Activated T-helper 1 cell treated with Interleukin-2 at 50 U/mL for 16 hours (primary cell): ENCODE results near the gene PITRM1.
A peak's percentile ranks its signal among the peaks of the same experiment; 100 is the strongest.

ENCODE experiments used
- DNase-seq: peaks from one replicate; pipeline ENCODE4 v3.0.0-alpha.2; 2020; ENCODE audit warnings: low read depth

Gene PITRM1

DNA sequence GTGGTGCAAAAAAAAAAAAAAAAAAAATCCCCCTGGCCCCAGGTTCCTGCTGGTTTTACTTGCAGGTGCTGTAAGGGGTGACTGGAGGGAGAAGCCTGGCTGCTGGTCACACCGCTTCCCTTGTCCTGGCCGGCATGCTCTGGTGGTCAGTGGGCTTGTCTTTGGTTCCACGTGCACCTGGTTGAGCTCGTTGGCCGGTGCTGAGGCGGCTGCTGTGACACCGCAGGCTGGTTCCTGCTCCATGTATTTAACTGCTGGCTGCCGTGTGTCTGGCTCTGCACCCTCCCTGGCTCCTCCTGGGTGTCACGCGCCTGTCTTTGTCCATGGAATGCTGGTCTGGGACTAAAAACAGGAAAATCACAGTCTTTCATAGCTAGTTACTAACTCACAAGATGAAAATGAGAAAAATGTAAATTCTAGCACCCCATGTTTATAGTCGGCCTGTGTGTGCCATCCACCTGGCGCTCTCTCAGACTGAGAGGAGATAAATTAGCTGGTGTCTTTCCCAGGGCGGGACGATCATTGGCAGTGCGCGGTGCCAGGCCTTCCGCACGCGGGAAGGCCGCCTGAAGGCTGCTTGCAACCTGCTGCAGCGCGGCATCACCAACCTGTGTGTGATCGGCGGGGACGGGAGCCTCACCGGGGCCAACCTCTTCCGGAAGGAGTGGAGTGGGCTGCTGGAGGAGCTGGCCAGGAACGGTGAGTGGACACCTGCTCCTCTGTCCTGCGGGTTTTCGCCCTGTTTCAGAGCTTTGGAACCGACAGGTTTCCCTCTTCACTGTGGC, 71.5 kb downstream of the PITRM1 start:
- DNase-seq = no peak

DNA sequence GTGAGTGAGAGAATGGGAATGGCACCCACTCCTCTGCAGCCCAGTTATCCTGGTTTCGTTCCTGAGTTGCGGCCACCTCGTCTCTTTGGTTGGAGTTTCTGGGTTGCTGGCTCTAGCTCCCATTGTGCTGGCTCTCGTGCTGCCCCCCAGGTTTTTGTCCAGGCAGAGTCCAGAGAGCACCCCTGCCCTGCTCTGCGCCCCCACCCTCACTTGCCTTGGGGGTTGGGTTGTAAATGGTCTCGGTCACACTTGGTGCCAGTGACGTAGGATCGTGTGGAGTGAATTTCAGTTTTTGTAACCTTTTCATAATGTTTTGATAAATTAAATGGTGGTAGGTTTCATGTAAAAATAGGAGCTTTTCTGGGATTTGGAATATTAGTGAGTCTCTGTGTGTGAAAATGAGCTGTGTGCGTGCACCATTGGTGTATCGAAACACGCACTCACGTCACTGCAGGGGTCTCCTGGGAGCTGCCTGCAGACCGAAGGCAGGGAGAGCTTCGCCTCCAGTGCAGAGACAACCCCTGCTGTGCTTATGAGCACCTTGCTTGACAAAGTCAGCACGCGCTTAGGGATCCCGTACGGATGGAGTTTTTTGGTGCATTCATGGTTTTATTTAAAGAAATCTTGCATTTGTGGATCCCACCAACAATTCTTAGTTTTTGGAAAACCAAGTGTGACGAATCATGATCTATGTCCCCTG, 72.3 kb downstream of the PITRM1 start:
- no peak for DNase-seq

DNA sequence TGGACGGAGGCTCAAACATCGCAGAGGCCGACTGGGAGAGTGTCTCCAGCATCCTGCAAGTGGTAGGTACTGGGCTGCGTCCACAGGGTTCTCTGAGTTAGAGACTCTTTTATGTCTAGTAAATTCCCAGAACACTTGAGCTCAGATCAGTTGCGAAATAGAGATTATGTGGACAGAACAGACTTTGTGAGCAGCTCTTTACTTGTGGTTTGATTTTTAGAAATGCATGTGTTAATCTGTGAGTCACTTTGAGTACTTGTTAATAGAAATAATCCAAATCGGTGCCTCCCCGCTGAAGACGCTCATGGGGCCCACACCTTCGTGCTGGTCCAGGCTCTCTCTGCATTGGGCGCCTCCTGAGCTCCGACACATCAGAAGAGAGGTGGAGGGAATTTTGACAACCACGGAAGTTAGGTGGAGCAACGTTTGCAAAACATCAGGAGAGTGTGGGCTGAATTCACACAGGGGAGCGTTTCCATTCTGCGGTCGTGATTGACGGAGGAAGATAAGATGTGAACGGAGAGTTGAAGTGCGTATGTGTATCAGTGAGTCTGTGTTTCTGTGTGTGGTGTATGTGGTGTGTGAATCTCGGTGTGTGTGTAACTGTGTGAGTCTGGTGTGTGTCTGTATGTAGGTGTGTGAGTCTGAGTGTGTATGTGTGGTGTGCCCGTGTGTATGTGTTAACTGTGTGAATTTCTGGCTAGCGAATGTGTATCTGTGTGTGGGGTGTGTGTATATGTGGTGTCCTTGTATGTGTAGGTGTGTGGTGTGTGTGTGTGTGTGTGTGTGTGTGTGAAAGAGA, 73.1 kb downstream of the PITRM1 start:
- DNase-seq = no peak

DNA sequence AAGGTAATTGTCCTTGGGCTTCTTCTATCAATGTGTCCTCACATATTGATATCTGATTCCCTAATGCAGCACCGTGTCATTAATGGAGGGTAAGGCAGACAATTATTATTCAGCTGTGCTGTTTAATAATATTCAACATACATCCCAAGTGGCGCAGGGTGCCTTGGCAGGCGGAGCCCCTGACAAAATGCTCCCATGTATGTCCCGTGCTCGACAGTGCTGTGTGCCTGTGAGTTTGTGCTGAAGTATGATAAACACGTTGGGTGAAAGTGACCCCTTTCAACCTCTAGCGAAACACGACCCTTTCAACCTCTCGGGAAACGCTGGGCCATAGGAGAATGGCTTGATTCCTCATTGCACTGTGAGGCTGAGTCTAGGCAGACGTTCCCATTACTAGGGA, 73.9 kb downstream of the PITRM1 start:
- DNase-seq = no peak

DNA sequence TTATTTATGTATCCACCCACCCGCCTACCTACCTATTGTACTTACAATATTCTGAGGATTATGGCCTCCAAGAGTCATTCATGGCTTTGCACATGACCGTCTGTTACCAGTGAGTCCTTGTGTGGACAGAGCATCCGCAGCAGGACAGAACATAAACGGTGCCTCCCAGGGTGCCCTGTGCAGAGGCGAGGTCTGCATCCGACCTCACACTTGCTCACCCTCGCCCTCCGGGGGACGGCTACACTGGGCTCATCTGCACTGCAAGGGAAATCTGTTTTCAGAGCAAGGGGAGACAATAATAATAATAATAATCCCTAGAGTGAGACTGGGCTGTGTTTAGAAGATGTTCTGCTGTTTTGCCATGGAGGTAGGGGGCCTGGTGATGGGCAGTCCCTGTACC, 75.4 kb downstream of the PITRM1 start:
- no peak for DNase-seq

DNA sequence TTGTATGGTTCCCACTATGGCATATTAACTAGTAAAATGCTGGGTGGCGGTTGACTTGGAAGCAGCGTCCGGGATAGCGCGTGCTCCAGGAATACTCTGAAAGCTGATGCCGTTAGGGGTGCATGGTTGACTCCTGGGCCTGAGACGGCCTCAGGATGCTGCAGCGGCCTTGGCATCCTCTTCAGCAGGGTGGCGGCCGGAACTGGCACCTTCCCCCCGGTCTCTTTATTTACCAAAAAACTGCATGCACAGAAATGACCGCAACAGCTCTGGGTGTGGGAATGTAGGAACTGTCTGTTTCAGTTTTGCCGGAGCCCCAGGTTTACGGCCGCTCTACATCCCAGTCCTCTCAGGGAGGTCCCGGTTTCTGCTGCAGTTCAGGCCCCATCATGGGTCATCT, 76.4 kb downstream of the PITRM1 start:
- DNase-seq = no peak

DNA sequence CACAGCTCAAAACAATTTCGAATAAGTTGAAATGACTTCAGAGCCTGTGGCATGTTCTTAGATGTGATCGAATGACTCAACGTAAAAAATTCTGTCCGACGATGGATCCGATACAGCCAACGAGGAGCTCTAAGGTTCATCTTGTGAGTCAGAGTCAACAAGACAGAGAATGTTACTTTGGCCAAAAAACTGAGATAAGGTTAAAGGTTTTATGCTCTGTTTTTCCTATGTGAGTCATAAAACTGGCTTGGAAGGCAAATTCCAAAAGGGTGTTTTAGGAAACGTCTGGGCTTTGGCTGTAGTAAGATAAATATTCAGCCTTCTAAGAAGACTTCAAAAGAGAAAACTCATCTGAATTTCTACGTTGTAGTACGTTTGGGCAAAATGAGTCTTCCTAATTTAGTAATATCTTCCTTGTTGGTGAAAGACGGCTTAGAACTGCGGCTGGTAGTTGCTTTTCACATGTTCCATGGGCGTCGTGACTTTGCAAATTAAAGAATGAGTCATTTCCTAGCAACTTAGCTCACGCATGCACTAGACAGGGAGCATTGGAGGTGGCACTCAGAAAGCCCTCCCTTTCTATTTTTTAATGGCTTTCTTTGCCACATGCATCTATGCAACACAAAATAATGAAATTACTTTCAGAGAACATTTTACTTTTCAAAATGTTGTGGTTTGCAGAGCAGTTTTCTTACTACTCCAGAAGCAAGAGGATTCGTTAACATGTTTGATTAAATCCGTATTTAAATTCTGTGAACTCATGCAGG, 77.0 kb downstream of the PITRM1 start:
- peak; percentile 8 for DNase-seq

DNA sequence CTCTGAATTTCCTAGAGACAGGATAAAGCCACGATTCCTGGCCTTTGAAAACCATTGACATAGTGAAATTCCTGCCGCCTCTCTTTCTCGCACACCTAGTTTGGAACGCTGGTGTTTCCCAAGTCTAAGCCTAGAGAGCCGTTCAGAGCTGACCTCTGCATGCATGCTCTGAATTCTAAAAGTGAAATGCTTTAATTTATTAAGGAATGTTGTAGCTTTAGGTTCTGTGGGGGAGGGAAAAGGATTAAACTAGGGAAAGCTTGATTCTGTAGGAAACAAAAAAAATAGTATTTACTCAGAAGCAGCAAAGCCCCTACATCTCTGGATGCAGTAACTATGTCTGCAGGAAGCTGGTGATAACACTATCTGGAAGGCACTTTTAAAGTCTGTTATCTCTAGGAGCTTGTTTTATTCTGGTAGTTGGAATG, 78.0 kb downstream of the PITRM1 start:
- DNase-seq = no peak

DNA sequence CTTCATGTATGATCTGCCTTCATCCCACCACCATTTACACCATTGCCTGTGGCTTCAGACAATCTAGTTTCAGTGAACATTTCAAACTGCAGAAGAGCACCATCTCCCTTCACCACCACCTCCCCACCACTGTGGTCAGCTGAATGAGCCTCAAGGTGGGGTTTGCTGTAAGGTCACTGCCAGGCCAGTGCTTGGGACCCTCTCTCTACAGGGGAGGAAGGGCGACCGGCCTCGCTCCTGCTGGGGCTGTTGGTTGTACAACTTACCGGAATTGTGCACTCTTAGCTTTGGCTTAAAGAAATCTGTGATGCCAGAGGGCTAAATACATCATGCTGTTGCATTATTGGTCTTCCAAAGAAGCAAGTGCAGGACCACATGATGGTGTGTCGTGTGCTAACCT, 78.6 kb downstream of the PITRM1 start:
- DNase-seq = no peak

DNA sequence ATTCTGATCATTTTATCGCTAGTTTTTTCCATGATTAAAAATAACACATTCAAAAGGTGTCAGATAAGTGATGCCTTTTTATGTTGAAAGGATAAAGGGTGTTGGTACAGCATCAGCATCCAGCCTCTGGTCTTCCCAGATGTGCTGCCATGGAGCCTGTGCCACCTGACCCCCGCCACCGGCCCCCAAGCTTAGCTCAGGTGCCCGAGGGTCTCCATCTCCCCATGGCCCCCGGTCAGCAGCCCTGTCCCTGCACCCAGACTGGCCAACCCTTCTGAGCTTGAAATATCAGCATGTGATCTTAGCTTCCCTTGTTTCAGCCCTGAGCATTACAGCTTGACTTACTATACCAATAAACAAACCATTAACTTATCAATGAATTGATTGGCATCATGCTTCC, 80.7 kb downstream of the PITRM1 start:
- no peak for DNase-seq

DNA sequence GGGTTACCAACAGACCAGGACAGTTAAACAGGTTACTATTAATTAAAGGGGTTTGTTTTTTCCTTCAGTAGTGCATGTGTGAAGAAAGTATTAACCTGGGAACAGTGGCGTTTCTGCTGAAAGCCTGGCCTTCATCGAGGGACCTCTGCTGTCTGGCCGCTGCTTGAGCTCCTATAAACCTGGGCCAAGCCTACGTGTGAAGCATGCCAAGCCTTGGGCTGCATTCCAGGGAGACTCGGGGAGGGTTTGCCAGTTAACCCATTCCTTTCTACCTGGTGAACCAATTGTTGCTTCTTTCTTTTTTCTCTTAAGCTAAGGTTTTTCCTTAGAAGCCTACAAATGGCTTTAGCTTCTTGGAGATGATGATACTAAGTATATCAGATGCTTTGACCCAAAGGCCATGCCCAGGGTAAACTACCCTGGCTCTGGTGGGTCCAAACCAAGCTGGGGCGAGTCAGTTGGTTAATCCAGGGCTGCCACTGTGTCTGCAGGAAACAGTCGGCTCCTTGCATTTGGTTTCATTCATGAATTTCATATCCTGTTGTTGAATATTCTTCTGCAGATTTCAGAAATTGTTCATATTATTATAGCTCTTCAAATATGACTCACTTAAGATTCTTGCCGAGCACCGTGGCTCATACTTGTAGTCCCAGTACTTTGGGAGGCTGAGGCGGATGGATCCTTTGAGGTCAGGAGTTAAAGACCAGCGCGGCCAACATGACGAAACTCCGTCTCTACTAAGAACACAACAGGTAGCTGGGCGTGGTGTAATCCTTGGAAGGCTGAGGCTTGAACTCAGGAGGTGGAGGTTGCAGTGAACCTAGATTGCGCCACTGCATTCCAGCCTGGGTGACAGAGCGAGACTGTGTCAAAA, 81.4 kb downstream of the PITRM1 start:
- DNase-seq = no peak

DNA sequence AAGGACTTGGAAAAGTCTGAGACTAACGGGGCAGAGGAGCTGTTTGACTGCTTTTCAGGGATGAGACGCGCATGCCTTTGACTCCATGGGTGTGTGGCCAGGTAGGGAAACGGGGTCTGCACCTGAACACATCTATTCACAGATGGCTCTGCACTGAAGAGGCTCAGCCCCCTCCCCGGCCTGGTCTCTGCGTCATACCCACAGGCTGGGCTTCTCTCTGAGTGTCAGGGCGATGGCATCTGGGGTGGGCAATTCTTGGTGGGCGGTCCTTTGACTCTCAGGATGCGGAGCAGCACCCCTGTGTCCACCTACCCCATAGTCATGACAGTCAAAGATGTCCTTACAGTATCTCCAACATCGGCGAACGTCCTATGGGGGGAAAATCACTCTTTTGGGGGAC, 82.2 kb downstream of the PITRM1 start:
- DNase-seq = no peak
